ENCODE measurements around the gene CDC25B.
"Not testable (repeated sequence)": the region's sequence is repeated elsewhere in the genome, so short reads cannot be mapped to it uniquely, and the experiment has no call there.

CDC25B gene

GRCh38 chr20:3786665-3787323 lies 9.3 kb upstream of the CDC25B start, which contains the start of gene CENPB:
Gene CENPB (minus strand): TSS chr20:3786740. CDS start chr20:3786483, 257 bp downstream.
- no peak for FAIRE-seq

- no peak for FAIRE-seq
These were observed 8.6 kb upstream of the CDC25B start for GRCh38 chr20:3787324-3788014.

- no peak for FAIRE-seq
These were observed 7.4 kb upstream of the CDC25B start for GRCh38 chr20:3788685-3789155.

GRCh38 chr20:3789201-3789600 lies 6.9 kb upstream of the CDC25B start:
- FAIRE-seq: not testable (repeated sequence)

GRCh38 chr20:3794168-3794567 lies 1.9 kb upstream of the CDC25B start:
- FAIRE-seq: not testable (repeated sequence)

GRCh38 chr20:3794701-3795420 lies 1.2 kb upstream of the CDC25B start:
- no peak for FAIRE-seq

- FAIRE-seq: no peak
These were observed 541 bp downstream of the CDC25B start for GRCh38 chr20:3796477-3797225.

GRCh38 chr20:3797226-3797545 lies 1.1 kb downstream of the CDC25B start:
- FAIRE-seq: no peak

- FAIRE-seq: no peak
These were observed 1.7 kb downstream of the CDC25B start for GRCh38 chr20:3797592-3798372.

GRCh38 chr20:3798373-3798768 lies 2.3 kb downstream of the CDC25B start:
- no peak for FAIRE-seq

GRCh38 chr20:3798908-3799248 lies 2.8 kb downstream of the CDC25B start:
- FAIRE-seq: no peak

GRCh38 chr20:3800256-3800877 lies 4.3 kb downstream of the CDC25B start:
- FAIRE-seq: no peak

- FAIRE-seq: no peak
These were observed 4.8 kb downstream of the CDC25B start for GRCh38 chr20:3800878-3801260.

- FAIRE-seq: no peak
These were observed 5.2 kb downstream of the CDC25B start for GRCh38 chr20:3801299-3801698.

- FAIRE-seq: no peak
These were observed 5.7 kb downstream of the CDC25B start for GRCh38 chr20:3801846-3802245.

- no peak for FAIRE-seq
These were observed 6.6 kb downstream of the CDC25B start for GRCh38 chr20:3802524-3803239.

GRCh38 chr20:3803289-3803688 lies 7.2 kb downstream of the CDC25B start:
- no peak for FAIRE-seq

- FAIRE-seq: no peak
These were observed 7.7 kb downstream of the CDC25B start for GRCh38 chr20:3803854-3804253.

- FAIRE-seq: no peak
These were observed 8.2 kb downstream of the CDC25B start for GRCh38 chr20:3804254-3804751.

- no peak for FAIRE-seq
These were observed 8.7 kb downstream of the CDC25B start for GRCh38 chr20:3804781-3805180.

- no peak for FAIRE-seq
These were observed 12.4 kb downstream of the CDC25B start for GRCh38 chr20:3808544-3808943.

All from G401.6 (cell line).